ENCODE results near the gene CDSN.
"Not testable (repeated sequence)": the region's sequence is repeated elsewhere in the genome, so short reads cannot be mapped to it uniquely, and the experiment has no call there.

The CDSN gene

GRCh38 chr6:31081872-31082271, 38.4 kb downstream of the CDSN start:
- no peak for DNase-seq (ENCODE audit: low read depth)

- peak; percentile 63 for DNase-seq (ENCODE audit: low read depth)
These were observed 40.5 kb downstream of the CDSN start for GRCh38 chr6:31079656-31080261.

GRCh38 chr6:31076611-31077010, 43.6 kb downstream of the CDSN start:
- no peak for DNase-seq (ENCODE audit: low read depth)

GRCh38 chr6:31075528-31075927, 44.7 kb downstream of the CDSN start:
- peak; percentile 72 for DNase-seq (ENCODE audit: low read depth)

- no peak for DNase-seq (ENCODE audit: low read depth)
These were observed 45.8 kb downstream of the CDSN start for GRCh38 chr6:31074401-31074800.

- peak; percentile 90 for DNase-seq (ENCODE audit: low read depth)
These were observed 49.5 kb downstream of the CDSN start for GRCh38 chr6:31070711-31071197.

GRCh38 chr6:31068669-31069340, 51.4 kb downstream of the CDSN start:
- DNase-seq (ENCODE audit: low read depth), result peak; percentile 79

- DNase-seq (ENCODE audit: low read depth), result not testable (repeated sequence)
These were observed 52.2 kb downstream of the CDSN start for GRCh38 chr6:31067891-31068668.

GRCh38 chr6:31067028-31067427, 53.2 kb downstream of the CDSN start:
- DNase-seq (ENCODE audit: low read depth), result not testable (repeated sequence)

GRCh38 chr6:31065556-31065955, 54.7 kb downstream of the CDSN start:
- no peak for DNase-seq (ENCODE audit: low read depth)

All from iris pigment epithelial cell (primary cell).